ENCODE data around the gene DOHH.

Gene DOHH

GRCh38 chr19:3503036-3503572, 2.6 kb upstream of the DOHH start:
- Histone ChIP-seq H3K27me3 (ENCODE audit: control insufficient read depth, insufficient read depth, low read length, poor library complexity, severe bottlenecking) (no peaks in the 10 kb centered on the region), H3K4me1 (ENCODE audit: control insufficient read depth, insufficient read depth, low read length) (peaks cover 3% of the 10 kb centered on the region), H3K27ac (ENCODE audit: insufficient read depth, low read depth, low read length, poor library complexity, severe bottlenecking) (no peak overlapping the region), H3K36me3 (ENCODE audit: control insufficient read depth, insufficient read depth, low read length) (no peaks in the 10 kb centered on the region), H3K4me3 (ENCODE audit: insufficient read depth, low read depth, low read length) (no peak overlapping the region), H3K9me3 (ENCODE audit: control insufficient read depth, low read length) (no peaks in the 10 kb centered on the region)
- WGBS, 2 experiments: 92% methylated on average over 13 of the region's 13 CpGs

DNA sequence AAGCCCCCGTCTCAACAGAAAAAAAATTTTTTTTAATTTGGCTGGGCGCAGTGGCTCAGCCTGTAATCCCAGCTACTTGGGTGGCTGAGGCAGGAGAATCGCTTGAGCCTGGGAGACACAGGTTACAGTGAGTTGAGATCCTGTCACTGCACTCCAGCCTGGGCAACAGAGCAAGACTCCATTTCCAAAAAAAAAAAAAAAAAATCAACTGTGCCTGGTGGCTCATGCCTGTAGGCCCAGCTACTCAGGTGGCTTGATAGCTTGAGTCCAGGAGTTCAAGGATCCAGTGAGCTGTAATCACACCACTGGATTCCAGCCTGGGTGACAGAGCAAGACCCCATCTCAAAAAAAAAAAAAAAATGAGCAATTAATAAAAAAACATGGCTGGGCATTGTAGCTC, 1.3 kb upstream of the DOHH start:
- peaks cover 3% of the 10 kb centered on the region for H3K4me1 ChIP-seq (ENCODE audit: control insufficient read depth, insufficient read depth, low read length)
- no peak overlapping the region for H3K4me3 ChIP-seq (ENCODE audit: insufficient read depth, low read depth, low read length)
- H3K9me3 ChIP-seq (ENCODE audit: control insufficient read depth, low read length): no peaks in the 10 kb centered on the region
- 92 to 94% methylated on average over 3 of the region's 3 CpGs for WGBS, 2 experiments
- no peaks in the 10 kb centered on the region for H3K27me3 ChIP-seq (ENCODE audit: control insufficient read depth, insufficient read depth, low read length, poor library complexity, severe bottlenecking)
- H3K27ac ChIP-seq (ENCODE audit: insufficient read depth, low read depth, low read length, poor library complexity, severe bottlenecking): no peak overlapping the region
- no peaks in the 10 kb centered on the region for H3K36me3 ChIP-seq (ENCODE audit: control insufficient read depth, insufficient read depth, low read length)

- no peaks in the 10 kb centered on the region for H3K27me3 ChIP-seq (ENCODE audit: control insufficient read depth, insufficient read depth, low read length, poor library complexity, severe bottlenecking)
- WGBS, 2 experiments: 30 to 31% methylated on average over 18 of the region's 18 CpGs
- H3K4me1 ChIP-seq (ENCODE audit: control insufficient read depth, insufficient read depth, low read length): peaks cover 3% of the 10 kb centered on the region
- peak overlapping the region; percentile 98 for H3K4me3 ChIP-seq (ENCODE audit: insufficient read depth, low read depth, low read length)
- peak overlapping the region; percentile 99 for H3K27ac ChIP-seq (ENCODE audit: insufficient read depth, low read depth, low read length, poor library complexity, severe bottlenecking)
- peaks cover 7% of the 10 kb centered on the region for H3K36me3 ChIP-seq (ENCODE audit: control insufficient read depth, insufficient read depth, low read length)
- no peaks in the 10 kb centered on the region for H3K9me3 ChIP-seq (ENCODE audit: control insufficient read depth, low read length)
Measured at GRCh38 chr19:3499738-3500428, 591 bp downstream of the DOHH start.

GRCh38 chr19:3497757-3498520, 2.5 kb downstream of the DOHH start:
- no peaks in the 10 kb centered on the region for H3K9me3 ChIP-seq (ENCODE audit: control insufficient read depth, low read length)
- H3K27ac ChIP-seq (ENCODE audit: insufficient read depth, low read depth, low read length, poor library complexity, severe bottlenecking): no peak overlapping the region
- no peak overlapping the region for H3K4me3 ChIP-seq (ENCODE audit: insufficient read depth, low read depth, low read length)
- H3K4me1 ChIP-seq (ENCODE audit: control insufficient read depth, insufficient read depth, low read length): peaks cover 3% of the 10 kb centered on the region
- H3K27me3 ChIP-seq (ENCODE audit: control insufficient read depth, insufficient read depth, low read length, poor library complexity, severe bottlenecking): no peaks in the 10 kb centered on the region
- WGBS, 2 experiments: 93% methylated on average over 5 of the region's 5 CpGs
- peaks cover 10% of the 10 kb centered on the region for H3K36me3 ChIP-seq (ENCODE audit: control insufficient read depth, insufficient read depth, low read length)

GRCh38 chr19:3496392-3497273, 3.8 kb downstream of the DOHH start:
- Histone ChIP-seq H3K27ac (ENCODE audit: insufficient read depth, low read depth, low read length, poor library complexity, severe bottlenecking) (no peak overlapping the region), H3K4me3 (ENCODE audit: insufficient read depth, low read depth, low read length) (no peak overlapping the region), H3K27me3 (ENCODE audit: control insufficient read depth, insufficient read depth, low read length, poor library complexity, severe bottlenecking) (no peaks in the 10 kb centered on the region), H3K4me1 (ENCODE audit: control insufficient read depth, insufficient read depth, low read length) (peaks cover 3% of the 10 kb centered on the region), H3K36me3 (ENCODE audit: control insufficient read depth, insufficient read depth, low read length) (peaks cover 10% of the 10 kb centered on the region), H3K9me3 (ENCODE audit: control insufficient read depth, low read length) (no peaks in the 10 kb centered on the region)
- WGBS, 2 experiments: 96% methylated on average over 32 of the region's 32 CpGs

GRCh38 chr19:3494559-3494958, 5.9 kb downstream of the DOHH start:
- Histone ChIP-seq H3K4me3 (ENCODE audit: insufficient read depth, low read depth, low read length) (no peak overlapping the region), H3K27me3 (ENCODE audit: control insufficient read depth, insufficient read depth, low read length, poor library complexity, severe bottlenecking) (no peaks in the 10 kb centered on the region), H3K9me3 (ENCODE audit: control insufficient read depth, low read length) (no peaks in the 10 kb centered on the region), H3K4me1 (ENCODE audit: control insufficient read depth, insufficient read depth, low read length) (no peaks in the 10 kb centered on the region), H3K36me3 (ENCODE audit: control insufficient read depth, insufficient read depth, low read length) (peaks cover 10% of the 10 kb centered on the region), H3K27ac (ENCODE audit: insufficient read depth, low read depth, low read length, poor library complexity, severe bottlenecking) (no peak overlapping the region)
- WGBS, 2 experiments: 94 to 97% methylated on average over 18 of the region's 18 CpGs

- H3K36me3 ChIP-seq (ENCODE audit: control insufficient read depth, insufficient read depth, low read length): peaks cover 10% of the 10 kb centered on the region
Measured at GRCh38 chr19:3494051-3494450, 6.4 kb downstream of the DOHH start.

GRCh38 chr19:3493651-3494050, 6.8 kb downstream of the DOHH start:
- H3K9me3 ChIP-seq (ENCODE audit: control insufficient read depth, low read length): no peaks in the 10 kb centered on the region
- H3K27ac ChIP-seq (ENCODE audit: insufficient read depth, low read depth, low read length, poor library complexity, severe bottlenecking): no peak overlapping the region
- no peaks in the 10 kb centered on the region for H3K4me1 ChIP-seq (ENCODE audit: control insufficient read depth, insufficient read depth, low read length)
- H3K27me3 ChIP-seq (ENCODE audit: control insufficient read depth, insufficient read depth, low read length, poor library complexity, severe bottlenecking): no peaks in the 10 kb centered on the region
- H3K36me3 ChIP-seq (ENCODE audit: control insufficient read depth, insufficient read depth, low read length): peaks cover 10% of the 10 kb centered on the region
- WGBS, 2 experiments: 94 to 97% methylated on average over 14 of the region's 14 CpGs
- H3K4me3 ChIP-seq (ENCODE audit: insufficient read depth, low read depth, low read length): no peak overlapping the region

More at GRCh38 chr19:3494051-3494450, 6.4 kb downstream of the DOHH start:
- Histone ChIP-seq H3K27ac (ENCODE audit: insufficient read depth, low read depth, low read length, poor library complexity, severe bottlenecking) (no peak overlapping the region), H3K4me1 (ENCODE audit: control insufficient read depth, insufficient read depth, low read length) (no peaks in the 10 kb centered on the region), H3K27me3 (ENCODE audit: control insufficient read depth, insufficient read depth, low read length, poor library complexity, severe bottlenecking) (no peaks in the 10 kb centered on the region), H3K9me3 (ENCODE audit: control insufficient read depth, low read length) (no peaks in the 10 kb centered on the region), H3K4me3 (ENCODE audit: insufficient read depth, low read depth, low read length) (no peak overlapping the region)
- WGBS, 2 experiments: 86% methylated on average over 15 of the region's 15 CpGs

- H3K9me3 ChIP-seq (ENCODE audit: control insufficient read depth, low read length): no peaks in the 10 kb centered on the region
- 94 to 95% methylated on average over 16 of the region's 16 CpGs for WGBS, 2 experiments
- H3K27me3 ChIP-seq (ENCODE audit: control insufficient read depth, insufficient read depth, low read length, poor library complexity, severe bottlenecking): no peaks in the 10 kb centered on the region
- H3K27ac ChIP-seq (ENCODE audit: insufficient read depth, low read depth, low read length, poor library complexity, severe bottlenecking): no peak overlapping the region
- no peaks in the 10 kb centered on the region for H3K4me1 ChIP-seq (ENCODE audit: control insufficient read depth, insufficient read depth, low read length)
- no peak overlapping the region for H3K4me3 ChIP-seq (ENCODE audit: insufficient read depth, low read depth, low read length)
- H3K36me3 ChIP-seq (ENCODE audit: control insufficient read depth, insufficient read depth, low read length): peaks cover 10% of the 10 kb centered on the region
Measured at GRCh38 chr19:3492919-3493318, 7.6 kb downstream of the DOHH start.

Measured in ectodermal cell (in vitro differentiated cells).